HG03159 (cell line): ENCODE data around the gene C5.

Experiments
- ATAC-seq: cut with Tn5 transposase; IDR thresholded peaks from one replicate; pipeline ENCODE4 v1.9.1; 2021; ENCODE audit warnings: mild to moderate bottlenecking, moderate library complexity; ENCODE audit not compliant: unreplicated experiment

Gene C5

GRCh38 chr9:120914396-120914795 is 135.7 kb downstream of the C5 start:
- ATAC-seq = no peak

GRCh38 chr9:120913647-120914264 is 136.3 kb downstream of the C5 start:
- no peak for ATAC-seq

- no peak for ATAC-seq
Measured at GRCh38 chr9:120912958-120913646, 137.0 kb downstream of the C5 start.

- ATAC-seq = no peak
Measured at GRCh38 chr9:120911295-120911837, 138.7 kb downstream of the C5 start.

- no peak for ATAC-seq
Measured at GRCh38 chr9:120910643-120911042, 139.4 kb downstream of the C5 start.

- no peak for ATAC-seq
Measured at GRCh38 chr9:120909904-120910303, 140.2 kb downstream of the C5 start.

GRCh38 chr9:120905315-120906164 is 144.5 kb downstream of the C5 start:
- no peak for ATAC-seq

- ATAC-seq = no peak
Measured at GRCh38 chr9:120904978-120905301, 145.1 kb downstream of the C5 start.

- ATAC-seq = no peak
Measured at GRCh38 chr9:120904061-120904977, 145.8 kb downstream of the C5 start.

GRCh38 chr9:120902569-120903535 is 147.2 kb downstream of the C5 start:
- no peak for ATAC-seq
